ENCODE results near the gene RASA2. TPM values are rescaled to one million over a fixed set of nuclear protein-coding genes. Genes with fewer than 3 reads are reported as not detected.

The RASA2 gene
- total and polyA plus RNA-seq, 9 of the 15 experiments (the other 6 are each of a cell fraction or from before 2014, with no cell fraction given): 2.0 to 12.8 (median 9.5) TPM

DNA sequence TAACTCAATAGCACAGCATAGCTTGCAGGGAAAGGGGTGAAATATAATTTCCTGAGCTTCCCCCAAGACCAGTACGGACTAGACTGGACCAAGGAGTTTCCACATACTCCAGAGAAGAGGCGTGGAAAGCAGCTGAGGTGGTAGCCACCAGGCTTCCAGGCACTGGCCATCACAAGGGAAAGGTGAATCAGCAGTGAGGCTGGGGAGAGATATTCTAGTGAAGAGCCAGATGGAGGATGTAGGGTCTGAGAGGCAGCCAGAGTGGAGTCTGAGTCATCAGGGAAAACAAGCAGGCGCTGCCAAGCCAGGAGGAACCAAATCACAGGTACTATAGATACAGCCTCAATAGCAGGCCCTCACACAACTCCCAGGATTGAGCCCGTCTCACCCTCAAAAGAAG, 9.6 kb upstream of the RASA2 start (continued):
- TF ChIP-seq, protein P1, sequence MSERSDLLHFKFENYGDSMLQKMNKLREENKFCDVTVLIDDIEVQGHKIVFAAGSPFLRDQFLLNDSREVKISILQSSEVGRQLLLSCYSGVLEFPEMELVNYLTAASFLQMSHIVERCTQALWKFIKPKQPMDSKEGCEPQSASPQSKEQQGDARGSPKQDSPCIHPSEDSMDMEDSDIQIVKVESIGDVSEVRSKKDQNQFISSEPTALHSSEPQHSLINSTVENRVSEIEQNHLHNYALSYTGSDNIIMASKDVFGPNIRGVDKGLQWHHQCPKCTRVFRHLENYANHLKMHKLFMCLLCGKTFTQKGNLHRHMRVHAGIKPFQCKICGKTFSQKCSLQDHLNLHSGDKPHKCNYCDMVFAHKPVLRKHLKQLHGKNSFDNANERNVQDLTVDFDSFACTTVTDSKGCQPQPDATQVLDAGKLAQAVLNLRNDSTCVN (CRISPR knock-in tag; IDR thresholded peaks at IDR 0.05): no peak
- TF ChIP-seq MYC (IDR thresholded peaks at IDR 0.05; ENCODE audit: low read depth, low read length) (no peak), MYC (CRISPR knock-in tag; IDR thresholded peaks at IDR 0.05; ENCODE audit: borderline replicate concordance, low read depth) (no peak)

DNA sequence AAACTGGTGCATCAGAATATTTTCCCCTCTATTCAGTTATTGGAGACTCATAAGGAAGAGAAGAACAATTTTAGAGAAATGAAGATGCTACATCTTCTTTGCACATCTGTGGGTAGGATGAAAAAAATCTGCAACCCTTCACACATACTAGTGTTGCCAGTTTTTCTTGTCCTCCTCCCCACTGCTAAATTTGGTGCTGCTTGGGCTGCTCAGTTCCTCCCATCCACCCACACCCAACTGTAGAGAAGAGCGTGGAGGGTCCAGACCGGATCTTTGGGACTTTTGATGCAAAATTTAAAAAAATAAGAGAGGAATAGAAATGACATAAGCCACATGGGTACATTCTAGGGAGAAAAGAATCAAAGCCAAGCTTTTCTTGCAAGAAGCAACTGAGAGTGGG, 8.7 kb upstream of the RASA2 start:
- BruUV-seq (replicated peaks): no TSS peak
- no peak overlapping the region for H3K4me3 ChIP-seq

More for the DNA sequence above, 8.7 kb upstream of the RASA2 start:
- POLR2A ChIA-PET: interaction anchor here (0.8 kb wide), 1 partner anchor 10 kb away, joined by 4 read pairs; no protein-coding TSS in a partner anchor
- intact Hi-C loops (cut with micrococcal nuclease): no loop called here
- no peaks in the 10 kb centered on the region for H3K79me2 ChIP-seq (ENCODE audit: control insufficient read depth, insufficient read depth, low read length)
- WGBS (ENCODE audit: insufficient coverage, low coverage, missing lambda C conversion rate): 21% methylated on average over 2 of the region's 2 CpGs
- DNase-seq (ENCODE audit: extremely low read depth in 1 of 4, low spot score in 3 of 4) (no peak), ATAC-seq (no peak), FAIRE-seq (no peak)
- H3K9me1 ChIP-seq (ENCODE audit: control insufficient read depth, insufficient read depth, low read length): no peaks in the 10 kb centered on the region
- peaks cover 3 to 9% of the 10 kb centered on the region in 2 experiments; a peak in 2 of 5 replicates for H3K4me1 ChIP-seq (replicated peaks in 1 of 2; ENCODE audit: control insufficient read depth in 2 of 2, insufficient read depth in 2 of 2, low read length in 2 of 2)
- H3K4me2 ChIP-seq (ENCODE audit: insufficient read depth, low read length): no peak overlapping the region
- no peaks in the 10 kb centered on the region for H3K9me3 ChIP-seq (replicated peaks; ENCODE audit: control insufficient read depth, insufficient read depth, low read depth, low read length)
- in situ Hi-C loops (cut with MboI): loop anchor here (10.0 kb wide), 1 partner anchor 167 kb away; no protein-coding TSS in a partner anchor
- no peak overlapping the region for H2AFZ ChIP-seq (ENCODE audit: low read depth, low read length)
- H4K20me1 ChIP-seq (replicated peaks; ENCODE audit: control insufficient read depth, insufficient read depth, low read length): no peaks in the 10 kb centered on the region
- CTCF ChIA-PET (ENCODE audit: low intra/inter-chr PET ratio): no interaction called here
- H3K27ac ChIP-seq (ENCODE audit: extremely low read depth, low read depth, low read length): no peak overlapping the region
- no peaks in the 10 kb centered on the region for H3K36me3 ChIP-seq (ENCODE audit: control insufficient read depth, insufficient read depth, low read length)
- no peak for TF ChIP-seq HMG20A (CRISPR knock-in tag; conservative IDR thresholded peaks at IDR 0.05)
- TF ChIP-seq, protein P2, sequence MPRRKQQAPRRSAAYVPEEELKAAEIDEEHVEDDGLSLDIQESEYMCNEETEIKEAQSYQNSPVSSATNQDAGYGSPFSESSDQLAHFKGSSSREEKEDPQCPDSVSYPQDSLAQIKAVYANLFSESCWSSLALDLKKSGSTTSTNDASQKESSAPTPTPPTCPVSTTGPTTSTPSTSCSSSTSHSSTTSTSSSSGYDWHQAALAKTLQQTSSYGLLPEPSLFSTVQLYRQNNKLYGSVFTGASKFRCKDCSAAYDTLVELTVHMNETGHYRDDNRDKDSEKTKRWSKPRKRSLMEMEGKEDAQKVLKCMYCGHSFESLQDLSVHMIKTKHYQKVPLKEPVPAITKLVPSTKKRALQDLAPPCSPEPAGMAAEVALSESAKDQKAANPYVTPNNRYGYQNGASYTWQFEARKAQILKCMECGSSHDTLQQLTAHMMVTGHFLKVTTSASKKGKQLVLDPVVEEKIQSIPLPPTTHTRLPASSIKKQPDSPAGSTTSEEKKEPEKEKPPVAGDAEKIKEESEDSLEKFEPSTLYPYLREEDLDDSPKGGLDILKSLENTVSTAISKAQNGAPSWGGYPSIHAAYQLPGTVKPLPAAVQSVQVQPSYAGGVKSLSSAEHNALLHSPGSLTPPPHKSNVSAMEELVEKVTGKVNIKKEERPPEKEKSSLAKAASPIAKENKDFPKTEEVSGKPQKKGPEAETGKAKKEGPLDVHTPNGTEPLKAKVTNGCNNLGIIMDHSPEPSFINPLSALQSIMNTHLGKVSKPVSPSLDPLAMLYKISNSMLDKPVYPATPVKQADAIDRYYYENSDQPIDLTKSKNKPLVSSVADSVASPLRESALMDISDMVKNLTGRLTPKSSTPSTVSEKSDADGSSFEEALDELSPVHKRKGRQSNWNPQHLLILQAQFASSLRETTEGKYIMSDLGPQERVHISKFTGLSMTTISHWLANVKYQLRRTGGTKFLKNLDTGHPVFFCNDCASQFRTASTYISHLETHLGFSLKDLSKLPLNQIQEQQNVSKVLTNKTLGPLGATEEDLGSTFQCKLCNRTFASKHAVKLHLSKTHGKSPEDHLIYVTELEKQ (CRISPR knock-in tag; IDR thresholded peaks at IDR 0.05): no peak
- TF ChIP-seq ESRRA (IDR thresholded peaks at IDR 0.05; ENCODE audit: borderline replicate concordance, low read depth): no peak
- TF ChIP-seq ZNF253 (CRISPR knock-in tag; conservative IDR thresholded peaks at IDR 0.05): no peak
- no peak for TF ChIP-seq HDGF (IDR thresholded peaks at IDR 0.05)
- no peak for TF ChIP-seq GTF2F1 (IDR thresholded peaks at IDR 0.05; ENCODE audit: low read depth, low read length)
- TF ChIP-seq, protein P3, sequence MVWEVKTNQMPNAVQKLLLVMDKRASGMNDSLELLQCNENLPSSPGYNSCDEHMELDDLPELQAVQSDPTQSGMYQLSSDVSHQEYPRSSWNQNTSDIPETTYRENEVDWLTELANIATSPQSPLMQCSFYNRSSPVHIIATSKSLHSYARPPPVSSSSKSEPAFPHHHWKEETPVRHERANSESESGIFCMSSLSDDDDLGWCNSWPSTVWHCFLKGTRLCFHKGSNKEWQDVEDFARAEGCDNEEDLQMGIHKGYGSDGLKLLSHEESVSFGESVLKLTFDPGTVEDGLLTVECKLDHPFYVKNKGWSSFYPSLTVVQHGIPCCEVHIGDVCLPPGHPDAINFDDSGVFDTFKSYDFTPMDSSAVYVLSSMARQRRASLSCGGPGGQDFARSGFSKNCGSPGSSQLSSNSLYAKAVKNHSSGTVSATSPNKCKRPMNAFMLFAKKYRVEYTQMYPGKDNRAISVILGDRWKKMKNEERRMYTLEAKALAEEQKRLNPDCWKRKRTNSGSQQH (CRISPR knock-in tag; IDR thresholded peaks at IDR 0.05): no peak
- no peak for TF ChIP-seq SRF (CRISPR knock-in tag; IDR thresholded peaks at IDR 0.05)
- TF ChIP-seq ZNF24 (IDR thresholded peaks at IDR 0.05): no peak
- no peak for TF ChIP-seq SMARCE1 (IDR thresholded peaks at IDR 0.05)
- H3K27me3 ChIP-seq (ENCODE audit: control insufficient read depth in 2 of 2, insufficient read depth in 2 of 2, low read length in 2 of 2): no peaks in the 10 kb centered on the region
- no peak overlapping the region for H3K9ac ChIP-seq (ENCODE audit: insufficient read depth in 1 of 2, low read depth in 2 of 2, low read length in 2 of 2)

Data from K562 (cell line).